GM23338 (cell line): ENCODE measurements around the gene CD22. TPM values are rescaled to one million over a fixed set of nuclear protein-coding genes. Genes with fewer than 3 reads are reported as not detected.

Source experiments
- ATAC-seq: fragments of 200-7000 bp; cut with Tn5 transposase; 3 replicates; pipeline ENCODE4 v1.9.1; 2020
- DNase-seq: peaks from one replicate; pipeline ENCODE4 v3.0.0-alpha.2; 2015; ENCODE audit warnings: low spot score
- H2AFZ ChIP-seq: fragments of 200-600 bp; sonication (generic); 2 replicates; pipeline ENCODE4 v1.8.0; 2016; ENCODE audit warnings: antibody characterized with exemption, mild to moderate bottlenecking, moderate library complexity
- H3F3A ChIP-seq: fragments of 200-600 bp; sonication (generic); replicated peaks from 2 replicates; pipeline ENCODE4 v1.8.0; 2017; ENCODE audit warnings: antibody characterized with exemption, mixed run types, low read depth
- H3K27ac ChIP-seq: fragments of 200-600 bp; sonication (generic); 2 replicates; pipeline ENCODE4 v1.6.1; 2016; ENCODE audit warnings: low read depth
- H3K27me3 ChIP-seq: fragments of 200-600 bp; sonication (generic); 2 replicates; pipeline ENCODE4 v1.8.0; 2016; ENCODE audit warnings: mild to moderate bottlenecking, mixed run types, moderate library complexity; ENCODE audit not compliant: insufficient read depth
- H3K36me3 ChIP-seq: fragments of 200-600 bp; sonication (generic); 2 replicates; pipeline ENCODE4 v1.8.0; 2016; ENCODE audit warnings: mild to moderate bottlenecking; ENCODE audit not compliant: insufficient read depth
- H3K4me1 ChIP-seq: fragments of 200-600 bp; sonication (generic); 2 replicates; pipeline ENCODE4 v1.8.0; 2016; ENCODE audit warnings: mild to moderate bottlenecking, moderate library complexity; ENCODE audit not compliant: insufficient read depth
- H3K4me2 ChIP-seq: fragments of 200-600 bp; sonication (generic); 2 replicates; pipeline ENCODE4 v1.7.1; 2017; ENCODE audit warnings: mixed run types
- H3K4me3 ChIP-seq: fragments of 200-600 bp; sonication (generic); 2 replicates; pipeline ENCODE4 v1.6.1; 2016; ENCODE audit warnings: mixed run types
- H3K79me2 ChIP-seq: fragments of 200-600 bp; sonication (generic); replicated peaks from 2 replicates; pipeline ENCODE4 v1.8.0; 2017; ENCODE audit warnings: mild to moderate bottlenecking; ENCODE audit not compliant: insufficient read depth
- H3K9me2 ChIP-seq: fragments of 200-600 bp; sonication (generic); 2 replicates; pipeline ENCODE4 v1.8.0; 2017; ENCODE audit not compliant: insufficient read depth
- H4K20me1 ChIP-seq: fragments of 200-600 bp; sonication (generic); replicated peaks from 2 replicates; pipeline ENCODE4 v1.8.0; 2017; ENCODE audit warnings: mild to moderate bottlenecking; ENCODE audit not compliant: insufficient read depth
- H3K27ac Mint-ChIP-seq: 2 replicates; pipeline ENCODE4 v1.8.0; 2020; ENCODE audit warnings: inconsistent platforms, mild to moderate bottlenecking, moderate library complexity, mixed read lengths
- H3K27me3 Mint-ChIP-seq: 3 replicates; pipeline ENCODE4 v1.8.0; 2022; ENCODE audit warnings: low read depth, mild to moderate bottlenecking, moderate library complexity, mixed read lengths, inconsistent platforms; ENCODE audit not compliant: insufficient read depth, poor library complexity
- H3K36me3 Mint-ChIP-seq: 3 replicates; pipeline ENCODE4 v1.8.0; 2021; ENCODE audit warnings: low read depth, mild to moderate bottlenecking, inconsistent platforms, moderate library complexity, mixed read lengths
- H3K4me1 Mint-ChIP-seq: 3 replicates; pipeline ENCODE4 v1.8.0; 2020; ENCODE audit warnings: mild to moderate bottlenecking, inconsistent platforms, mixed read lengths
- H3K4me3 Mint-ChIP-seq: 3 replicates; pipeline ENCODE4 v1.8.0; 2021; ENCODE audit warnings: moderate library complexity, mild to moderate bottlenecking, inconsistent platforms, mixed read lengths
- H3K9me3 Mint-ChIP-seq: 3 replicates; pipeline ENCODE4 v1.8.0; 2020; ENCODE audit warnings: moderate library complexity, mild to moderate bottlenecking, inconsistent platforms, mixed read lengths
- CREB1 ChIP-seq: fragments of 250-450 bp; sonication (Bioruptor Pico); IDR thresholded peaks from 2 replicates; pipeline ENCODE4 v1.5.0; 2020; ENCODE audit warnings: low read depth, mild to moderate bottlenecking, moderate library complexity
- EZH2 ChIP-seq: fragments of 200-600 bp; sonication (generic); IDR thresholded peaks from one replicate; pipeline ENCODE4 v1.8.0; 2017; ENCODE audit warnings: antibody characterized with exemption, mild to moderate bottlenecking, low read depth; ENCODE audit not compliant: unreplicated experiment
- EZH2phosphoT487 ChIP-seq: fragments of 200-600 bp; sonication (generic); IDR thresholded peaks from one replicate; pipeline ENCODE4 v1.8.1; 2018; ENCODE audit warnings: antibody characterized with exemption; ENCODE audit not compliant: unreplicated experiment
- JUNB ChIP-seq: IDR thresholded peaks from one replicate; pipeline ENCODE4 v1.6.1; 2016; ENCODE audit warnings: antibody characterized with exemption; ENCODE audit not compliant: unreplicated experiment
- NANOG ChIP-seq: IDR thresholded peaks from 2 replicates; pipeline ENCODE4 v1.6.1; 2016; ENCODE audit warnings: antibody characterized with exemption, borderline replicate concordance
- POLR2AphosphoS5 ChIP-seq: IDR thresholded peaks from 2 replicates; pipeline ENCODE4 v1.6.1; 2016; ENCODE audit warnings: antibody characterized with exemption, low read depth
- STAT1 ChIP-seq: IDR thresholded peaks from one replicate; pipeline ENCODE4 v1.6.1; 2016; ENCODE audit warnings: antibody characterized with exemption; ENCODE audit not compliant: unreplicated experiment
- ZNF331 ChIP-seq: fragments of 250-450 bp; sonication (Bioruptor Pico); IDR thresholded peaks from 2 replicates; pipeline ENCODE4 v1.5.0; 2020; ENCODE audit warnings: low read depth, mild to moderate bottlenecking, moderate library complexity
- polyA plus RNA-seq: library from polyadenylated mRNA; unstranded; fragments of >200 nt; fragmentation: Nextera tagmentation; extraction: Ambion mirVana; gene quantifications from 2 replicates; pipeline ENCODE4 v1.2.1, GENCODE V29; 2016
- total RNA-seq: library from RNA; depleted of rRNA; stranded (reverse); fragments of >200 nt; shearing (Covaris generic); gene quantifications from 2 replicates; pipeline ENCODE4 v1.2.3, GENCODE V29; 2014
- TF ChIP-seq, protein P1 (sequence below): IDR thresholded peaks from 2 replicates; pipeline ENCODE4 v1.6.1; 2016; ENCODE audit warnings: antibody characterized with exemption
- TF ChIP-seq, protein P2 (sequence below), 2 experiments: fragments of 200-600 bp in 1 of 2; sonication (generic) in 1 of 2; conservative IDR thresholded peaks; 2 replicates each; pipeline versions ENCODE4 v1.5.1 to v1.6.1; 2016 to 2017; ENCODE audit warnings: antibody characterized with exemption in 2 of 2, low read depth in 2 of 2, mild to moderate bottlenecking in 2 of 2, moderate library complexity in 1 of 2

The CD22 gene
- total and polyA plus RNA-seq, 2 experiments from 2014 or later = 0.10 to 0.32 TPM

- H3K4me1 Mint-ChIP-seq = peaks cover 5% of the 10 kb centered on the region; the same call in 2 of the 3 replicates
- Histone ChIP-seq H2AFZ (no peak overlapping the region), H3F3A (0 out of 2 replicates have a peak, but pooled peaks cover under 1% of the 10 kb centered on the region), H3K9me2 (no peaks in the 10 kb centered on the region), H3K4me1 (no peaks in the 10 kb centered on the region; the same call in 1 of the 2 replicates), H3K27ac (no peak overlapping the region), H3K4me2 (no peak overlapping the region), H4K20me1 (no peaks in the 10 kb centered on the region), H3K79me2 (no peaks in the 10 kb centered on the region), H3K27me3 (no peaks in the 10 kb centered on the region), H3K4me3 (no peak overlapping the region), H3K36me3 (no peaks in the 10 kb centered on the region)
- no peaks in the 10 kb centered on the region for H3K9me3 Mint-ChIP-seq
- no peak overlapping the region; the same call in 1 of the 2 replicates for H3K27ac Mint-ChIP-seq
- H3K36me3 Mint-ChIP-seq = no peaks in the 10 kb centered on the region
- DNase-seq (no peak), ATAC-seq (no peak)
- no peak overlapping the region for H3K4me3 Mint-ChIP-seq
- TF ChIP-seq JUNB = no peak
- TF ChIP-seq CREB1 = no peak
- TF ChIP-seq STAT1 = no peak
- no peak for TF ChIP-seq EZH2phosphoT487
- TF ChIP-seq EZH2 = no peak
- TF ChIP-seq ZNF331 (CRISPR knock-in tag) = no peak
- no peak for TF ChIP-seq NANOG
- TF ChIP-seq, protein P1, sequence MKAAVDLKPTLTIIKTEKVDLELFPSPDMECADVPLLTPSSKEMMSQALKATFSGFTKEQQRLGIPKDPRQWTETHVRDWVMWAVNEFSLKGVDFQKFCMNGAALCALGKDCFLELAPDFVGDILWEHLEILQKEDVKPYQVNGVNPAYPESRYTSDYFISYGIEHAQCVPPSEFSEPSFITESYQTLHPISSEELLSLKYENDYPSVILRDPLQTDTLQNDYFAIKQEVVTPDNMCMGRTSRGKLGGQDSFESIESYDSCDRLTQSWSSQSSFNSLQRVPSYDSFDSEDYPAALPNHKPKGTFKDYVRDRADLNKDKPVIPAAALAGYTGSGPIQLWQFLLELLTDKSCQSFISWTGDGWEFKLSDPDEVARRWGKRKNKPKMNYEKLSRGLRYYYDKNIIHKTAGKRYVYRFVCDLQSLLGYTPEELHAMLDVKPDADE = no peak
- H3K27me3 Mint-ChIP-seq = peaks cover 10% of the 10 kb centered on the region
Observed at GRCh38 chr19:35303357-35303915, 25.6 kb upstream of the CD22 start.

DNA sequence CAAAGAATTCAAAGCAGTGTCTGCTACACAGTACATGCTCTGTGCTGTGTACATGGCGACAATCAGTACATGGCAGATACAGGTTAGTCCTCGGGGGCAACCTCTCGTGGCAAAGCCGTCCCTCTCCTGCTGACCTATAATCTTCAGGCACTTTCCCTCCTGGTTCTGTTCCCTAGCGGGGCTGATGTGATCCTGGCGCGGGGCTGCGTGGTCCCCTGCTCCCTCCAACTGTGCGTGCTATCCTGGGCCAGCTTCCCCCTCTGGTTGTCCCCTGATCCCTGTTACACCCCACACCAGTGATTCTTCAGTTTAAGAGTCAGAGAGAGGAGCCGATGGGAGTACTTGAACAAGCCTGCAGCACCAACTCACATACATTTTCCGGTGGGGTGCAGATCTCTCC, 25.0 kb upstream of the CD22 start:
- no peaks in the 10 kb centered on the region; the same call in 1 of the 2 replicates for H3K4me1 ChIP-seq
- no peak overlapping the region for H2AFZ ChIP-seq
- H3K36me3 ChIP-seq = no peaks in the 10 kb centered on the region
- H3K27me3 Mint-ChIP-seq = peaks cover 10% of the 10 kb centered on the region
- no peak overlapping the region; the same call in 1 of the 2 replicates for H3K27ac Mint-ChIP-seq
- H3K4me2 ChIP-seq = no peak overlapping the region
- no peaks in the 10 kb centered on the region for H3K27me3 ChIP-seq
- H3K36me3 Mint-ChIP-seq = no peaks in the 10 kb centered on the region
- no peak overlapping the region for H3K27ac ChIP-seq
- H3K4me3 ChIP-seq = no peak overlapping the region
- no peaks in the 10 kb centered on the region for H3K79me2 ChIP-seq
- H3K9me2 ChIP-seq = no peaks in the 10 kb centered on the region
- no peaks in the 10 kb centered on the region for H4K20me1 ChIP-seq
- no peaks in the 10 kb centered on the region; the same call in 2 of the 3 replicates for H3K9me3 Mint-ChIP-seq
- peaks cover 5% of the 10 kb centered on the region for H3K4me1 Mint-ChIP-seq
- ATAC-seq (no peak), DNase-seq (no peak)
- no peak for TF ChIP-seq JUNB
- TF ChIP-seq, protein P1 = no peak
- H3K4me3 Mint-ChIP-seq = no peak overlapping the region
- no peaks in the 10 kb centered on the region for H3F3A ChIP-seq

GRCh38 chr19:35305181-35305580, 23.8 kb upstream of the CD22 start:
- Histone ChIP-seq H3K79me2 (no peaks in the 10 kb centered on the region), H3K4me3 (no peak overlapping the region), H3K27ac (no peak overlapping the region), H3K36me3 (no peaks in the 10 kb centered on the region), H3K4me2 (no peak overlapping the region), H3K27me3 (no peaks in the 10 kb centered on the region), H3F3A (no peaks in the 10 kb centered on the region), H4K20me1 (no peaks in the 10 kb centered on the region), H3K4me1 (no peaks in the 10 kb centered on the region; the same call in 1 of the 2 replicates), H2AFZ (no peak overlapping the region), H3K9me2 (no peaks in the 10 kb centered on the region)
- H3K9me3 Mint-ChIP-seq = no peaks in the 10 kb centered on the region; the same call in 2 of the 3 replicates
- H3K4me3 Mint-ChIP-seq = no peak overlapping the region
- H3K36me3 Mint-ChIP-seq = no peaks in the 10 kb centered on the region
- DNase-seq (no peak), ATAC-seq (no peak)
- peak overlapping the region; percentile 64 for H3K27ac Mint-ChIP-seq
- H3K4me1 Mint-ChIP-seq = peaks cover 5% of the 10 kb centered on the region
- H3K27me3 Mint-ChIP-seq = peaks cover 10% of the 10 kb centered on the region
- no peak for TF ChIP-seq POLR2AphosphoS5
- TF ChIP-seq EZH2 = no peak
- TF ChIP-seq, protein P2, sequence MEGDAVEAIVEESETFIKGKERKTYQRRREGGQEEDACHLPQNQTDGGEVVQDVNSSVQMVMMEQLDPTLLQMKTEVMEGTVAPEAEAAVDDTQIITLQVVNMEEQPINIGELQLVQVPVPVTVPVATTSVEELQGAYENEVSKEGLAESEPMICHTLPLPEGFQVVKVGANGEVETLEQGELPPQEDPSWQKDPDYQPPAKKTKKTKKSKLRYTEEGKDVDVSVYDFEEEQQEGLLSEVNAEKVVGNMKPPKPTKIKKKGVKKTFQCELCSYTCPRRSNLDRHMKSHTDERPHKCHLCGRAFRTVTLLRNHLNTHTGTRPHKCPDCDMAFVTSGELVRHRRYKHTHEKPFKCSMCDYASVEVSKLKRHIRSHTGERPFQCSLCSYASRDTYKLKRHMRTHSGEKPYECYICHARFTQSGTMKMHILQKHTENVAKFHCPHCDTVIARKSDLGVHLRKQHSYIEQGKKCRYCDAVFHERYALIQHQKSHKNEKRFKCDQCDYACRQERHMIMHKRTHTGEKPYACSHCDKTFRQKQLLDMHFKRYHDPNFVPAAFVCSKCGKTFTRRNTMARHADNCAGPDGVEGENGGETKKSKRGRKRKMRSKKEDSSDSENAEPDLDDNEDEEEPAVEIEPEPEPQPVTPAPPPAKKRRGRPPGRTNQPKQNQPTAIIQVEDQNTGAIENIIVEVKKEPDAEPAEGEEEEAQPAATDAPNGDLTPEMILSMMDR (conservative IDR thresholded peaks at IDR 0.05; ENCODE audit: low read depth in 2 of 2) = no peak
- no peak for TF ChIP-seq NANOG
- TF ChIP-seq CREB1 = no peak
- TF ChIP-seq, protein P1 = no peak
- no peak for TF ChIP-seq JUNB
- no peak for TF ChIP-seq STAT1
